ENCODE results near the gene EXOC2. TPM values are rescaled to one million over a fixed set of nuclear protein-coding genes. Genes with fewer than 3 reads are reported as not detected.

EXOC2 gene
- total and polyA plus RNA-seq, 10 of the 15 experiments (the other 5 are each of a cell fraction or from before 2014, with no cell fraction given) = 8.7 to 32.8 (median 20.7) TPM

DNA sequence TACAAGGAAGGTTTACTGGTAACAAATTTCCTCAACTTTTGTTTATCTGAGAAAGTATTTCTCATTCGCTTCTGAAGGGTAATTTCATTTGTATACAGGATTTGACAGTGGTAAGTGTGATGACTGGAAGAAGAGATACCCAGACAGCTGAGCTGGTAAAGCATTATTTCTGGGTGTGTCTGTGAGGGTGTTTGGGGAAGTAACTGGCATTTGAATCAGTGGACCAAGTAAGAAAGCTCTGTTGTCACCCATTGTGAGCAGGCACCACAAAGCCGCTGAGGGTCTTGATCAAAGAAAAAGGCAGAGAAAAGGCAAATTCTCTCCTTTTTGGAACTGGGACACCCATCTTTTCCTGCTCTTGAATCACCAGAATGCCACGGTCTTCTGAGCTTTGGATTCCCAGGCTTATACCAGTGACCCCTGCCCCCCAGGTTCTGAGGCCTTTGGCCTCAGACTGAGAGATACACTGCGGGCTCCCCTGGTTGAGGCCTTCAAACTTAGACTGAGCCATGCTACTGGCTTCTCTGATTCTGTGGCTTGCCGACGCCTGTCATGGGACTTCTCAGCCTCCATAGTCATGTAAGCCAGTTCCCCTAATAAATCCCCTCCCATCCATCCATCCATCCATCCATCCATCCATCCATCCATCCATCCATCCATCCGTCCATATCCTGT is 25.5 kb downstream of the EXOC2 start:
- Histone ChIP-seq H3K79me2 (ENCODE audit: control insufficient read depth, insufficient read depth, low read length) (no peaks in the 10 kb centered on the region), H3K4me2 (ENCODE audit: control insufficient read depth, insufficient read depth) (no peak overlapping the region), H3K36me3 (ENCODE audit: control insufficient read depth in 2 of 2, insufficient read depth in 2 of 2, low read length in 1 of 2) (no peaks in the 10 kb centered on the region), H3K9me3 (replicated peaks; ENCODE audit: control insufficient read depth, insufficient read depth, low read length) (no peaks in the 10 kb centered on the region), H3K4me1 (ENCODE audit: control insufficient read depth, insufficient read depth, low read length) (no peaks in the 10 kb centered on the region), H3K9ac (ENCODE audit: control insufficient read depth, insufficient read depth, low read length) (no peak overlapping the region), H2AFZ (ENCODE audit: control insufficient read depth, low read depth, low read length) (no peak overlapping the region), H4K20me1 (ENCODE audit: control insufficient read depth, insufficient read depth) (no peaks in the 10 kb centered on the region), H3K4me3 (no peak overlapping the region), H3K27ac (ENCODE audit: control insufficient read depth, insufficient read depth) (no peak overlapping the region), H3K27me3 (replicated peaks in 1 of 2; ENCODE audit: control insufficient read depth in 2 of 2, insufficient read depth in 2 of 2, low read length in 1 of 2) (no peaks in the 10 kb centered on the region)
- intact Hi-C loops (cut with micrococcal nuclease; ENCODE audit: unreplicated experiment) (no loop called here), in situ Hi-C loops (cut with MboI) (no loop called here)
- BruUV-seq (replicated peaks) = no TSS peak
- FAIRE-seq (no peak), ATAC-seq (no peak), DNase-seq (ENCODE audit: low read depth, low spot score) (no peak)
- SMC1A ChIA-PET (ENCODE audit: uncharacterized antibody, unreplicated experiment) = no interaction called here
- RAD21 ChIA-PET (ENCODE audit: unreplicated experiment) = no interaction called here
- CTCF ChIA-PET = no interaction called here
- 100% methylated on average over 1 of the region's 7 CpGs for WGBS (ENCODE audit: insufficient coverage, insufficient replicate concordance, low lambda C conversion rate, missing lambda C conversion rate)
- POLR2A ChIA-PET = no interaction called here
- TF ChIP-seq ZNF217 (IDR thresholded peaks at IDR 0.05) (no peak), PAX8 (IDR thresholded peaks at IDR 0.05) (no peak), SP1 (IDR thresholded peaks at IDR 0.05; ENCODE audit: low read depth, low read length) (no peak)
- TF ChIP-seq, protein P1, sequence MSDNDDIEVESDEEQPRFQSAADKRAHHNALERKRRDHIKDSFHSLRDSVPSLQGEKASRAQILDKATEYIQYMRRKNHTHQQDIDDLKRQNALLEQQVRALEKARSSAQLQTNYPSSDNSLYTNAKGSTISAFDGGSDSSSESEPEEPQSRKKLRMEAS (IDR thresholded peaks at IDR 0.05; ENCODE audit: low read depth, low read length) = no peak

DNA sequence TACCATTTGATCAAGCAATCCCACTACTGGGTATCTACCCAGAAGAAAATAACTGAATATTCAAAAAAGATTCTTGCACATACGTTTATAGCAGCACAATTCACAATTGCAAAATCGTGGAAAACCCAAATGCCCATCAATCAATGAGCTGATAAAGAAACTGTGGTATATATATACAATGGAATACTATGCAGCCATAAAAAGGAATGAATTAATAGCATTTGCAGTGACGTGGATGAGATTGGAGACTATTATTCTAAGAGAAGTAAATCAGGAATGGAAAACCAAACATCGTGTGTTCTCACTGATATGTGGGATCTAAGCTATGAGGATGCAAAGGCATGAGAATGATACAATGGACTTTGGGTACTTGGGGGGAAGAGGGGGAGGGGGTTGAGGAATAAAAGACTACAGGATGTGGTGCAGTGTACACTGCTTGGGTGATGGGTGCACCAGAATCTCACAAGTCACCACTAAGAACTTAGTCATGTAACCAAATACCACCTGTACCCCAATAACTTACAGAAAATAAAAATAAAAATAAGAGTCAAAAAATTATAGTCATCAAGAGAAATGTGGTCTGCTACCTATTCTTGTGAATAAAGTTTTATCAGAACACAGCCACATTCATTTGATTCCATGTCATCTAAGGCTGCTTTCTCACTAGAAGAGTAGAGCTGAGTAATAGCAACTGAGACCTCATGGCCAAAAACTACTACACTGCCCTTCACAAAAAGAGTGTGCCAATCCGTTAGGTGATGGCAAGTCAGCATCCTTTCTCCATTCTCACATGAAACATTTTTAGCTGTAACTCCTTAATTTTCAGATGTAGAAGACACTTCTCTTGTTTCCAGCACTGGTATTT is 27.3 kb downstream of the EXOC2 start:
- no peaks in the 10 kb centered on the region for H3K79me2 ChIP-seq (ENCODE audit: control insufficient read depth, insufficient read depth, low read length)
- intact Hi-C loops (cut with micrococcal nuclease; ENCODE audit: unreplicated experiment) = no loop called here
- TF ChIP-seq, protein P2, sequence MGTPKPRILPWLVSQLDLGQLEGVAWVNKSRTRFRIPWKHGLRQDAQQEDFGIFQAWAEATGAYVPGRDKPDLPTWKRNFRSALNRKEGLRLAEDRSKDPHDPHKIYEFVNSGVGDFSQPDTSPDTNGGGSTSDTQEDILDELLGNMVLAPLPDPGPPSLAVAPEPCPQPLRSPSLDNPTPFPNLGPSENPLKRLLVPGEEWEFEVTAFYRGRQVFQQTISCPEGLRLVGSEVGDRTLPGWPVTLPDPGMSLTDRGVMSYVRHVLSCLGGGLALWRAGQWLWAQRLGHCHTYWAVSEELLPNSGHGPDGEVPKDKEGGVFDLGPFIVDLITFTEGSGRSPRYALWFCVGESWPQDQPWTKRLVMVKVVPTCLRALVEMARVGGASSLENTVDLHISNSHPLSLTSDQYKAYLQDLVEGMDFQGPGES (IDR thresholded peaks at IDR 0.05) = no peak
- TF ChIP-seq RCOR1 (conservative IDR thresholded peaks at IDR 0.05; ENCODE audit: low read depth, low read length) = no peak
- no peak for TF ChIP-seq CTCF (IDR thresholded peaks at IDR 0.05 in 2 of 3, conservative IDR thresholded peaks at IDR 0.05 in 1 of 3; ENCODE audit: control insufficient read depth in 2 of 3, extremely low read depth in 1 of 3, insufficient read depth in 1 of 3, low read depth in 3 of 3, low read length in 3 of 3)
- no peak for TF ChIP-seq SMAD1 (IDR thresholded peaks at IDR 0.05; ENCODE audit: low read depth, partially characterized antibody)
- no peaks in the 10 kb centered on the region for H3K27me3 ChIP-seq (replicated peaks in 1 of 2; ENCODE audit: control insufficient read depth in 2 of 2, insufficient read depth in 2 of 2, low read length in 1 of 2)
- ChIA-PET SMC1A (ENCODE audit: uncharacterized antibody, unreplicated experiment) (interaction anchor here (0.8 to 1.4 kb wide), 2 partner anchors 9 to 15 kb away, joined by 3 to 5 read pairs; no protein-coding TSS in a partner anchor), CTCF (no interaction called here), RAD21 (ENCODE audit: unreplicated experiment) (no interaction called here), POLR2A (interaction anchor here (0.6 kb wide), 1 partner anchor 9 kb away, joined by 12 read pairs; no protein-coding TSS in a partner anchor)
- in situ Hi-C loops (cut with MboI) = no loop called here
- H4K20me1 ChIP-seq (ENCODE audit: control insufficient read depth, insufficient read depth) = no peaks in the 10 kb centered on the region
- H3K9me3 ChIP-seq (replicated peaks; ENCODE audit: control insufficient read depth, insufficient read depth, low read length) = no peaks in the 10 kb centered on the region
- H3K4me2 ChIP-seq (ENCODE audit: control insufficient read depth, insufficient read depth) = no peak overlapping the region
- DNase-seq (ENCODE audit: low read depth, low spot score) = no peak
- no peaks in the 10 kb centered on the region for H3K4me1 ChIP-seq (ENCODE audit: control insufficient read depth, insufficient read depth, low read length)
- no peak for FAIRE-seq
- H3K27ac ChIP-seq (ENCODE audit: control insufficient read depth, insufficient read depth) = no peak overlapping the region
- H2AFZ ChIP-seq (ENCODE audit: control insufficient read depth, low read depth, low read length) = no peak overlapping the region
- WGBS (ENCODE audit: insufficient coverage, insufficient replicate concordance, low lambda C conversion rate, missing lambda C conversion rate) = 97% methylated on average over 5 of the region's 5 CpGs
- H3K4me3 ChIP-seq = no peak overlapping the region
- H3K9ac ChIP-seq (ENCODE audit: control insufficient read depth, insufficient read depth, low read length) = no peak overlapping the region
- H3K36me3 ChIP-seq (ENCODE audit: control insufficient read depth in 2 of 2, insufficient read depth in 2 of 2, low read length in 1 of 2) = no peaks in the 10 kb centered on the region
- ATAC-seq = no peak
- BruUV-seq (replicated peaks) = no TSS peak
